Naive thymus-derived CD8-positive, alpha-beta T cell (primary cell): Measurements from ENCODE around the gene CSTA. TPM values are rescaled to one million over a fixed set of nuclear protein-coding genes. Genes with fewer than 3 reads are reported as not detected.

ENCODE experiments used
- ATAC-seq, 2 donors: fragments of 150-1000 bp; cut with Tn5 transposase in 1 of 2; sonication (Bioruptor Pico), chemical (Tn5 transposase) in 1 of 2; 1 replicate in 1 of 2; 2 replicates in 1 of 2; pipeline ENCODE4 v1.10.0; 2021; ENCODE audit warnings: mild to moderate bottlenecking in 2 of 2, moderate library complexity in 2 of 2
- POLR2A ChIA-PET: fragments of 350-600 bp; sonication (Branson Sonifier 250); formaldehyde crosslinking; loops from one replicate; lab custom pipeline; 2021; ENCODE audit warnings: antibody characterized with exemption; lab: Charles Lee
- DNase-seq, 10 donors: peaks; one replicate each; pipeline versions ENCODE4 v3.0.0 to v3.0.0-alpha.2; 2020 to 2022
- H3K27ac Mint-ChIP-seq, 10 donors: one replicate each; pipeline ENCODE4 v1.8.0; 2020 to 2022; ENCODE audit warnings: mild to moderate bottlenecking in 10 of 10, mixed read lengths in 10 of 10, moderate library complexity in 4 of 10, inconsistent platforms in 1 of 10
- H3K27me3 Mint-ChIP-seq, 5 donors: one replicate each; pipeline ENCODE4 v1.8.0; 2021 to 2022; ENCODE audit warnings: mixed read lengths in 5 of 5
- H3K36me3 Mint-ChIP-seq, 3 donors: one replicate each; pipeline ENCODE4 v1.8.0; 2020 to 2022; ENCODE audit warnings: mixed read lengths in 3 of 3, mild to moderate bottlenecking in 2 of 3, inconsistent platforms in 1 of 3
- H3K4me1 Mint-ChIP-seq, 4 donors: one replicate each; pipeline ENCODE4 v1.8.0; 2021 to 2022; ENCODE audit warnings: mixed read lengths in 4 of 4
- H3K4me3 Mint-ChIP-seq, 10 donors: one replicate each; pipeline ENCODE4 v1.8.0; 2020 to 2022; ENCODE audit warnings: mild to moderate bottlenecking in 10 of 10, mixed read lengths in 10 of 10, moderate library complexity in 6 of 10, inconsistent platforms in 1 of 10
- H3K9me3 Mint-ChIP-seq, 9 donors: one replicate each; pipeline ENCODE4 v1.8.0; 2020 to 2022; ENCODE audit warnings: mixed read lengths in 9 of 9, mild to moderate bottlenecking in 3 of 9, inconsistent platforms in 1 of 9, moderate library complexity in 1 of 9
- polyA plus RNA-seq, 3 donors: library from polyadenylated mRNA; unstranded; fragments of 300-500 nt; fragmentation: Illumina TruSeq; gene quantifications; one replicate each; pipeline ENCODE4 v1.2.3, GENCODE V29; 2021
- total RNA-seq, 8 experiments: library from RNA in 2 of 8; stranded (reverse) in 2 of 8; gene quantifications; one replicate each; pipeline ENCODE4 v1.2.3 and lab custom pipeline; 2021 to 2026

CSTA gene
- total RNA-seq = not detected
- under 1 TPM in 2 of 3 donors, not detected in 1; 0.26 to 0.29 TPM for polyA plus RNA-seq
- total RNA-seq (lab: John Stamatoyannopoulos, UW) = 0 to 0.08 (median 0) reads per million in 6 experiments

- no peak within 1 kb of the TSS for H3K27ac Mint-ChIP-seq
- peaks cover 0 to 9% (median 0%) of the 10 kb centered on the region in 9 donors for H3K9me3 Mint-ChIP-seq
- ATAC-seq = no peak
- H3K4me1 Mint-ChIP-seq = peaks cover 12 to 24% (median 21%) of the 10 kb centered on the region in 4 donors
- no peaks in the 10 kb centered on the region for H3K36me3 Mint-ChIP-seq
- POLR2A ChIA-PET = no interaction called here
- H3K27me3 Mint-ChIP-seq = peaks cover 0 to 2% (median 0%) of the 10 kb centered on the region in 5 donors
- H3K4me3 Mint-ChIP-seq = peak within 1 kb of the TSS in 1 of 10 donors; percentile 21
- no peak for DNase-seq
Observed at GRCh38 chr3:122324871-122325323, at the start of gene CSTA. Gene CSTA (plus strand): TSS chr3:122325248. CDS start chr3:122325293, 45 bp downstream.

GRCh38 chr3:122281891-122282290 lies 43.2 kb upstream of the CSTA start:
- H3K9me3 Mint-ChIP-seq = no peaks in the 10 kb centered on the region
- H3K4me3 Mint-ChIP-seq = no peak overlapping the region
- POLR2A ChIA-PET = no interaction called here
- no peaks in the 10 kb centered on the region for H3K36me3 Mint-ChIP-seq
- ATAC-seq = no peak
- peaks cover 0 to 4% (median 3%) of the 10 kb centered on the region in 5 donors for H3K27me3 Mint-ChIP-seq
- H3K4me1 Mint-ChIP-seq = peaks cover 0 to 3% (median 0%) of the 10 kb centered on the region in 4 donors
- peak overlapping the region in 2 of 10 donors; percentile 17 to 37 for H3K27ac Mint-ChIP-seq
- no peak for DNase-seq

- ATAC-seq (no peak), DNase-seq (no peak)
- H3K27me3 Mint-ChIP-seq = peaks cover 0 to 4% (median 0%) of the 10 kb centered on the region in 5 donors
- POLR2A ChIA-PET = no interaction called here
- peak overlapping the region in 1 of 10 donors; percentile 29 for H3K4me3 Mint-ChIP-seq
- no peaks in the 10 kb centered on the region for H3K36me3 Mint-ChIP-seq
- no peaks in the 10 kb centered on the region for H3K9me3 Mint-ChIP-seq
- no peak overlapping the region for H3K27ac Mint-ChIP-seq
- H3K4me1 Mint-ChIP-seq = peaks cover 0 to 3% (median under 1%) of the 10 kb centered on the region in 4 donors
Observed at GRCh38 chr3:122283796-122284445, 41.1 kb upstream of the CSTA start.

GRCh38 chr3:122284486-122284885 lies 40.6 kb upstream of the CSTA start:
- Mint-ChIP-seq H3K27ac (no peak overlapping the region), H3K9me3 (peaks cover 0 to 1% (median 0%) of the 10 kb centered on the region in 9 donors), H3K27me3 (peaks cover 0 to 4% (median 0%) of the 10 kb centered on the region in 5 donors), H3K4me3 (no peak overlapping the region), H3K4me1 (peaks cover 0 to 7% (median 4%) of the 10 kb centered on the region in 4 donors), H3K36me3 (no peaks in the 10 kb centered on the region)
- POLR2A ChIA-PET = no interaction called here
- no peak for ATAC-seq
- DNase-seq = no peak

- DNase-seq (no peak), ATAC-seq (no peak)
- POLR2A ChIA-PET = no interaction called here
- peaks cover 6 to 18% (median 14%) of the 10 kb centered on the region in 4 donors for H3K4me1 Mint-ChIP-seq
- no peaks in the 10 kb centered on the region for H3K9me3 Mint-ChIP-seq
- H3K27ac Mint-ChIP-seq = no peak overlapping the region
- H3K36me3 Mint-ChIP-seq = no peaks in the 10 kb centered on the region
- no peak overlapping the region for H3K4me3 Mint-ChIP-seq
- no peaks in the 10 kb centered on the region for H3K27me3 Mint-ChIP-seq
Observed at GRCh38 chr3:122294359-122294758, 30.7 kb upstream of the CSTA start.

GRCh38 chr3:122295266-122296062 lies 29.6 kb upstream of the CSTA start:
- ATAC-seq = peak in 1 of 2 donors; percentile 33
- Mint-ChIP-seq H3K4me3 (no peak overlapping the region), H3K27me3 (no peaks in the 10 kb centered on the region)

GRCh38 chr3:122298239-122298638 lies 26.8 kb upstream of the CSTA start:
- POLR2A ChIA-PET = no interaction called here
- Mint-ChIP-seq H3K36me3 (no peaks in the 10 kb centered on the region), H3K27ac (peak overlapping the region in 1 of 10 donors; percentile 14), H3K4me3 (no peak overlapping the region), H3K27me3 (no peaks in the 10 kb centered on the region), H3K9me3 (no peaks in the 10 kb centered on the region), H3K4me1 (peaks cover 4 to 14% (median 10%) of the 10 kb centered on the region in 4 donors)
- ATAC-seq (peak in 1 of 2 donors; percentile 46), DNase-seq (no peak)

More at GRCh38 chr3:122295266-122296062, 29.6 kb upstream of the CSTA start:
- Mint-ChIP-seq H3K4me1 (peaks cover 4 to 14% (median 10%) of the 10 kb centered on the region in 4 donors), H3K36me3 (no peaks in the 10 kb centered on the region), H3K9me3 (no peaks in the 10 kb centered on the region), H3K27ac (no peak overlapping the region)
- DNase-seq = no peak
- POLR2A ChIA-PET = no interaction called here

- H3K36me3 Mint-ChIP-seq = no peaks in the 10 kb centered on the region
- ATAC-seq = no peak
- H3K9me3 Mint-ChIP-seq = no peaks in the 10 kb centered on the region
- H3K4me1 Mint-ChIP-seq = peaks cover 4 to 14% (median 9%) of the 10 kb centered on the region in 4 donors
- H3K27ac Mint-ChIP-seq = no peak overlapping the region
- H3K4me3 Mint-ChIP-seq = no peak overlapping the region
- no peaks in the 10 kb centered on the region for H3K27me3 Mint-ChIP-seq
- POLR2A ChIA-PET = no interaction called here
- no peak for DNase-seq
Observed at GRCh38 chr3:122299215-122299614, 25.8 kb upstream of the CSTA start.

GRCh38 chr3:122299872-122300460 lies 25.1 kb upstream of the CSTA start:
- H3K27me3 Mint-ChIP-seq = no peaks in the 10 kb centered on the region
- peak; percentile 40 to 46 for ATAC-seq
- POLR2A ChIA-PET = no interaction called here

GRCh38 chr3:122301063-122301462 lies 24.0 kb upstream of the CSTA start:
- Mint-ChIP-seq H3K27ac (peak overlapping the region in 1 of 10 donors; percentile 25), H3K36me3 (no peaks in the 10 kb centered on the region), H3K27me3 (no peaks in the 10 kb centered on the region), H3K4me1 (peaks cover 4 to 14% (median 9%) of the 10 kb centered on the region in 4 donors), H3K9me3 (no peaks in the 10 kb centered on the region), H3K4me3 (no peak overlapping the region)
- no peak for ATAC-seq
- POLR2A ChIA-PET = no interaction called here
- no peak for DNase-seq

More at GRCh38 chr3:122299872-122300460, 25.1 kb upstream of the CSTA start:
- peak in 8 of 10 donors; percentile 14 to 71 (median 60) for DNase-seq
- Mint-ChIP-seq H3K36me3 (no peaks in the 10 kb centered on the region), H3K27ac (no peak overlapping the region), H3K4me3 (no peak overlapping the region), H3K9me3 (no peaks in the 10 kb centered on the region), H3K4me1 (peaks cover 4 to 14% (median 9%) of the 10 kb centered on the region in 4 donors)

GRCh38 chr3:122305818-122306621 lies 19.0 kb upstream of the CSTA start:
- Mint-ChIP-seq H3K9me3 (no peaks in the 10 kb centered on the region), H3K27ac (no peak overlapping the region), H3K4me1 (no peaks in the 10 kb centered on the region), H3K36me3 (no peaks in the 10 kb centered on the region), H3K27me3 (peaks cover 0 to 2% (median 0%) of the 10 kb centered on the region in 5 donors), H3K4me3 (no peak overlapping the region)
- DNase-seq (no peak), ATAC-seq (no peak)
- POLR2A ChIA-PET = no interaction called here

GRCh38 chr3:122306622-122306953 lies 18.5 kb upstream of the CSTA start:
- Mint-ChIP-seq H3K36me3 (no peaks in the 10 kb centered on the region), H3K4me1 (no peaks in the 10 kb centered on the region), H3K27ac (peak overlapping the region in 1 of 10 donors; percentile 10), H3K9me3 (no peaks in the 10 kb centered on the region), H3K4me3 (no peak overlapping the region), H3K27me3 (peaks cover 0 to 2% (median 0%) of the 10 kb centered on the region in 5 donors)
- DNase-seq (no peak), ATAC-seq (no peak)
- POLR2A ChIA-PET = no interaction called here
